GM12892 (cell line): Measurements from ENCODE around the gene COL18A1.

ENCODE experiments used
- DNase-seq: peaks from one replicate; pipeline ENCODE4 v3.0.0; 2011; ENCODE audit not compliant: insufficient read length
- FAIRE-seq: peaks from 2 replicates; lab custom pipeline; 2011; peaks lifted over from hg19 to GRCh38; lab: Jason Lieb, UNC
- POLR2A ChIP-seq: IDR thresholded peaks from 2 replicates; pipeline ENCODE4 v1.6.1; 2011; ENCODE audit warnings: low read depth, low read length, control low read depth
- POLR2AphosphoS5 ChIP-seq: IDR thresholded peaks from 2 replicates; pipeline ENCODE4 v1.6.1; 2011; ENCODE audit warnings: low read depth, low read length, control low read depth
- TAF1 ChIP-seq: IDR thresholded peaks from 2 replicates; pipeline ENCODE4 v1.6.1; 2011; ENCODE audit warnings: low read depth, mild to moderate bottlenecking, control low read depth, low read length, borderline replicate concordance

Gene COL18A1

GRCh38 chr21:45533361-45533845 lies 128.4 kb downstream of the COL18A1 start:
- TF ChIP-seq POLR2AphosphoS5 (no peak), POLR2A (no peak), TAF1 (no peak)
- FAIRE-seq, result no peak
- no peak for DNase-seq

GRCh38 chr21:45533846-45534635 lies 129.1 kb downstream of the COL18A1 start:
- FAIRE-seq (no peak), DNase-seq (no peak)
- TF ChIP-seq TAF1 (no peak), POLR2AphosphoS5 (no peak), POLR2A (no peak)

- TF ChIP-seq TAF1 (no peak), POLR2A (no peak), POLR2AphosphoS5 (no peak)
- DNase-seq (no peak), FAIRE-seq (no peak)
Measured at GRCh38 chr21:45534636-45535331, 129.8 kb downstream of the COL18A1 start.

GRCh38 chr21:45535341-45536081 lies 130.5 kb downstream of the COL18A1 start:
- FAIRE-seq, result no peak
- no peak for TF ChIP-seq POLR2A
- TF ChIP-seq POLR2AphosphoS5, result no peak
- no peak for TF ChIP-seq TAF1
- DNase-seq, result no peak

- FAIRE-seq (no peak), DNase-seq (no peak)
- TF ChIP-seq POLR2A, result no peak
Measured at GRCh38 chr21:45536301-45537081, 131.5 kb downstream of the COL18A1 start.

- no peak for TF ChIP-seq TAF1
- TF ChIP-seq POLR2AphosphoS5, result no peak
- FAIRE-seq (no peak), DNase-seq (no peak)
Measured at GRCh38 chr21:45537111-45537745, 132.3 kb downstream of the COL18A1 start.

GRCh38 chr21:45537746-45538291 lies 132.9 kb downstream of the COL18A1 start:
- TF ChIP-seq POLR2AphosphoS5 (no peak), TAF1 (no peak), POLR2A (no peak)
- no peak for FAIRE-seq
- no peak for DNase-seq

GRCh38 chr21:45538381-45539045 lies 133.5 kb downstream of the COL18A1 start:
- FAIRE-seq (no peak), DNase-seq (no peak)
- no peak for TF ChIP-seq TAF1

GRCh38 chr21:45539046-45539795 lies 134.3 kb downstream of the COL18A1 start:
- FAIRE-seq, result no peak
- TF ChIP-seq TAF1, result no peak
- no peak for TF ChIP-seq POLR2AphosphoS5
- no peak for TF ChIP-seq POLR2A
- no peak for DNase-seq
